Ishikawa (cell line): ENCODE results near the gene COL18A1.

Source experiments
- CEBPB ChIP-seq: IDR thresholded peaks from 2 replicates; pipeline ENCODE4 v1.6.1; 2012
- CREB1 ChIP-seq: IDR thresholded peaks from 2 replicates; pipeline ENCODE4 v1.6.1; 2012; ENCODE audit warnings: low read depth
- EGR1 ChIP-seq: IDR thresholded peaks from 2 replicates; pipeline ENCODE4 v1.6.1; 2012
- EP300 ChIP-seq: IDR thresholded peaks from 2 replicates; pipeline ENCODE4 v1.6.1; 2012; ENCODE audit warnings: borderline replicate concordance
- FOXM1 ChIP-seq: IDR thresholded peaks from 2 replicates; pipeline ENCODE4 v1.6.1; 2012; ENCODE audit warnings: low read depth, borderline replicate concordance
- NFIC ChIP-seq: IDR thresholded peaks from 2 replicates; pipeline ENCODE4 v1.6.1; 2012
- RAD21 ChIP-seq: IDR thresholded peaks from 2 replicates; pipeline ENCODE4 v1.6.1; 2012; ENCODE audit warnings: low read depth
- REST ChIP-seq: IDR thresholded peaks from 2 replicates; pipeline ENCODE4 v1.6.1; 2012; ENCODE audit warnings: low read depth, mild to moderate bottlenecking
- TAF1 ChIP-seq: IDR thresholded peaks from 2 replicates; pipeline ENCODE4 v1.6.1; 2012; ENCODE audit warnings: low read depth, mild to moderate bottlenecking
- TCF12 ChIP-seq: IDR thresholded peaks from 2 replicates; pipeline ENCODE4 v1.6.1; 2012; ENCODE audit warnings: low read depth
- TEAD4 ChIP-seq: IDR thresholded peaks from 2 replicates; pipeline ENCODE4 v1.6.1; 2012
- USF1 ChIP-seq: IDR thresholded peaks from 2 replicates; pipeline ENCODE4 v1.6.1; 2012
- YY1 ChIP-seq: IDR thresholded peaks from 2 replicates; pipeline ENCODE4 v1.6.1; 2012; ENCODE audit warnings: low read depth
- ZBTB7A ChIP-seq: IDR thresholded peaks from 2 replicates; pipeline ENCODE4 v1.6.1; 2012; ENCODE audit warnings: low read depth
- TF ChIP-seq, protein P1 (sequence below): IDR thresholded peaks from 2 replicates; pipeline ENCODE4 v1.6.1; 2012

Gene COL18A1

GRCh38 chr21:45475797-45476570, 71.0 kb downstream of the COL18A1 start:
- TF ChIP-seq USF1 (no peak), FOXM1 (no peak), YY1 (no peak), CREB1 (no peak), TEAD4 (no peak), NFIC (no peak), TAF1 (no peak), REST (no peak), ZBTB7A (no peak), CEBPB (no peak)
- TF ChIP-seq, protein P1, sequence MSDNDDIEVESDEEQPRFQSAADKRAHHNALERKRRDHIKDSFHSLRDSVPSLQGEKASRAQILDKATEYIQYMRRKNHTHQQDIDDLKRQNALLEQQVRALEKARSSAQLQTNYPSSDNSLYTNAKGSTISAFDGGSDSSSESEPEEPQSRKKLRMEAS = no peak

DNA sequence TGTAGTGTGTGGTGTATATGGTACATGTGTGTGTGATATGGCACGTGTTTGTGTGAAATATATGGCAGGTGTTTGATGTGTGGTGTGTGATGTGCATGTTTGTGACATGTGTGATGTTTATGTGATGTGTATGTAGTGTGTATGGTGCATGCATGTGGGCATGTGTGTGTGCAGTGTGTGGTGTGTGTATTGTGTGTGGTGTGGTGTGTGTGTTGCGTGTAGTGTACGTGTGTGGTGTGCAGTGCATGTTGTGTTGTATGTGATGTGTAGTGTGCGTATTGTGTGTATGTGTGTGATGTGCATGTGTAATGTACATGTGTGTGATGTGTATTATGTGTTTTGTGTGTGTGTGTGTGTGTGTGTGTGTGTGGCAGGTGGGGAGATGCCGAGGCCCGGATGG, 71.6 kb downstream of the COL18A1 start:
- TF ChIP-seq CEBPB (no peak), ZBTB7A (no peak), EP300 (no peak), USF1 (no peak), REST (no peak), YY1 (no peak), EGR1 (no peak), TEAD4 (no peak), TAF1 (no peak), FOXM1 (no peak), CREB1 (no peak), NFIC (no peak), RAD21 (no peak), TCF12 (no peak)
- TF ChIP-seq, protein P1 = no peak

DNA sequence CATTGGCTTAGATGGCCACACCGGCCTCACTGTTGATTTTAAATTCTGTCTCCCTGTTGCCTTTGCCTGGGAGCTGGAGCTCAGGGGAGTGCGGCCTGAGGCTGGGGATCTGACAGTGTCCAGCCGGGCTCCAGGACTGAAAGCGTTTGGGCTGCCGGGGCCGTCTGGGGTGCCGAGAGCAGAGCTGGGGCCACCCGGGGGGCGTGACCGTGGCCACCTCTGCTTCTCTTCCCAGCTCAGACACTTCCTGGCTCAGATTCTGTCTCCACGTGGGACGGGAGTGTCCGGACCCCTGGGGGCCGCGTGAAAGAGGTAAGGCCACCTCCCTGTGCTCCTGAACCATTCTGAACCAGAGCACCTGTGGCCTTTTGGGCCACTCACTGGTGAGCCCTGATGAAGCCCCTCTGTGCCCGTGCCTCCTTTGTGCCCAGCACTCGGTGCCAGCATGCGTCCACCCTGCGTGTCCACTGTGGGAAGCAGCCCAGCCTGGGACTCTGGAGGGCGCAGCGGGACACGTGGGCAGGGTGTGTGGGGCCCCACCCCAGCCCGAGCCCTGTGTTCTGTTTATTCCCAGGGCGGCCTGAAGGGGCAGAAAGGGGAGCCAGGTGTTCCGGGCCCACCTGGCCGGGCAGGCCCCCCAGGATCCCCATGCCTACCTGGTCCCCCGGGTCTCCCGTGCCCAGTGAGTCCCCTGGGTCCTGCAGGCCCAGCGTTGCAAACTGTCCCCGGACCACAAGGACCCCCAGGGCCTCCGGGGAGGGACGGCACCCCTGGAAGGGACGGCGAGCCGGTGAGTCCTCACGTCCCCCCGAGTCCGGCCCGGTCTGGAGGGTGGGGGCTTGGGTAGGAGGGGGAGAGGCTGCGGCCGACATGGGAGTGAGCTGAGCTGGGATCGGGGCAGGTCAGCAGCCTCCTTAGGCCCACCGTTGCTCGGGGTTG, 72.5 kb downstream of the COL18A1 start:
- no peak for TF ChIP-seq USF1
- no peak for TF ChIP-seq ZBTB7A
- TF ChIP-seq TEAD4 = no peak
- TF ChIP-seq REST = no peak
- TF ChIP-seq CREB1 = no peak
- TF ChIP-seq RAD21 = no peak
- no peak for TF ChIP-seq EGR1
- TF ChIP-seq EP300 = no peak
- TF ChIP-seq TAF1 = no peak
- TF ChIP-seq CEBPB = no peak
- TF ChIP-seq NFIC = no peak
- TF ChIP-seq, protein P1 = no peak
